Endometrial microvascular endothelial cells (primary cell): ENCODE measurements around the gene GRPEL1. TPM values are rescaled to one million over a fixed set of nuclear protein-coding genes. Genes with fewer than 3 reads are reported as not detected.

Source experiments
- in situ Hi-C: cut with HindIII; loops from 2 replicates; pipeline ENCODE4 v1.10.0; 2017; ENCODE audit warnings: low sequenced_read_pairs, low pct_unique_long_range_greater_than_20kb; ENCODE audit errors: inconsistent ontology term
- total RNA-seq: library from RNA; depleted of rRNA; stranded (reverse); fragments of >200 nt; gene quantifications from one replicate; pipeline ENCODE4 v1.2.3, GENCODE V29; 2015; ENCODE audit errors: inconsistent ontology term

The GRPEL1 gene
- total RNA-seq, 1 donor from 2014 or later: 34.6 TPM

GRCh38 chr4:7032596-7032995 lies 35.3 kb downstream of the GRPEL1 start:
- in situ Hi-C loops: no loop called here

GRCh38 chr4:7031558-7032449 lies 36.1 kb downstream of the GRPEL1 start:
- in situ Hi-C loops: no loop called here

GRCh38 chr4:7030856-7031255 lies 37.0 kb downstream of the GRPEL1 start:
- in situ Hi-C loops: no loop called here

GRCh38 chr4:7029921-7030320 lies 37.9 kb downstream of the GRPEL1 start:
- in situ Hi-C loops: no loop called here

GRCh38 chr4:7029212-7029611 lies 38.7 kb downstream of the GRPEL1 start:
- in situ Hi-C loops: no loop called here

- in situ Hi-C loops: no loop called here
Observed at GRCh38 chr4:7027913-7028312, 40.0 kb downstream of the GRPEL1 start.

- in situ Hi-C loops: no loop called here
Observed at GRCh38 chr4:7027284-7027683, 40.6 kb downstream of the GRPEL1 start.

- in situ Hi-C loops: no loop called here
Observed at GRCh38 chr4:7026107-7026506, 41.8 kb downstream of the GRPEL1 start.

GRCh38 chr4:7025040-7025602 lies 42.7 kb downstream of the GRPEL1 start:
- in situ Hi-C loops: no loop called here

- in situ Hi-C loops: no loop called here
Observed at GRCh38 chr4:7024336-7024890, 43.5 kb downstream of the GRPEL1 start.

GRCh38 chr4:7023901-7024300 lies 44.0 kb downstream of the GRPEL1 start:
- in situ Hi-C loops: no loop called here

- in situ Hi-C loops: no loop called here
Observed at GRCh38 chr4:7023486-7023885, 44.4 kb downstream of the GRPEL1 start.

- in situ Hi-C loops: no loop called here
Observed at GRCh38 chr4:7021930-7022664, 45.8 kb downstream of the GRPEL1 start.

GRCh38 chr4:7021355-7021754 lies 46.5 kb downstream of the GRPEL1 start:
- in situ Hi-C loops: no loop called here

GRCh38 chr4:7020856-7021255 lies 47.0 kb downstream of the GRPEL1 start:
- in situ Hi-C loops: no loop called here

- in situ Hi-C loops: no loop called here
Observed at GRCh38 chr4:7020290-7020689, 47.6 kb downstream of the GRPEL1 start.

GRCh38 chr4:7019367-7019766 lies 48.5 kb downstream of the GRPEL1 start:
- in situ Hi-C loops: no loop called here

GRCh38 chr4:7018281-7018680 lies 49.6 kb downstream of the GRPEL1 start:
- in situ Hi-C loops: no loop called here

- in situ Hi-C loops: no loop called here
Observed at GRCh38 chr4:7017446-7018048, 50.3 kb downstream of the GRPEL1 start.
